GM23338 (cell line): ENCODE results near the gene LIN7A. TPM values are rescaled to one million over a fixed set of nuclear protein-coding genes. Genes with fewer than 3 reads are reported as not detected.

Experiments used
- ATAC-seq: fragments of 200-7000 bp; cut with Tn5 transposase; 3 replicates; pipeline ENCODE4 v1.9.1; 2020
- DNase-seq: peaks from one replicate; pipeline ENCODE4 v3.0.0-alpha.2; 2015; ENCODE audit warnings: low spot score
- H2AFZ ChIP-seq: fragments of 200-600 bp; sonication (generic); 2 replicates; pipeline ENCODE4 v1.8.0; 2016; ENCODE audit warnings: antibody characterized with exemption, mild to moderate bottlenecking, moderate library complexity
- H3F3A ChIP-seq: fragments of 200-600 bp; sonication (generic); replicated peaks from 2 replicates; pipeline ENCODE4 v1.8.0; 2017; ENCODE audit warnings: antibody characterized with exemption, mixed run types, low read depth
- H3K27ac ChIP-seq: fragments of 200-600 bp; sonication (generic); 2 replicates; pipeline ENCODE4 v1.6.1; 2016; ENCODE audit warnings: low read depth
- H3K27me3 ChIP-seq: fragments of 200-600 bp; sonication (generic); 2 replicates; pipeline ENCODE4 v1.8.0; 2016; ENCODE audit warnings: mild to moderate bottlenecking, mixed run types, moderate library complexity; ENCODE audit not compliant: insufficient read depth
- H3K36me3 ChIP-seq: fragments of 200-600 bp; sonication (generic); 2 replicates; pipeline ENCODE4 v1.8.0; 2016; ENCODE audit warnings: mild to moderate bottlenecking; ENCODE audit not compliant: insufficient read depth
- H3K4me1 ChIP-seq: fragments of 200-600 bp; sonication (generic); 2 replicates; pipeline ENCODE4 v1.8.0; 2016; ENCODE audit warnings: mild to moderate bottlenecking, moderate library complexity; ENCODE audit not compliant: insufficient read depth
- H3K4me2 ChIP-seq: fragments of 200-600 bp; sonication (generic); 2 replicates; pipeline ENCODE4 v1.7.1; 2017; ENCODE audit warnings: mixed run types
- H3K4me3 ChIP-seq: fragments of 200-600 bp; sonication (generic); 2 replicates; pipeline ENCODE4 v1.6.1; 2016; ENCODE audit warnings: mixed run types
- H3K79me2 ChIP-seq: fragments of 200-600 bp; sonication (generic); replicated peaks from 2 replicates; pipeline ENCODE4 v1.8.0; 2017; ENCODE audit warnings: mild to moderate bottlenecking; ENCODE audit not compliant: insufficient read depth
- H3K9me2 ChIP-seq: fragments of 200-600 bp; sonication (generic); 2 replicates; pipeline ENCODE4 v1.8.0; 2017; ENCODE audit not compliant: insufficient read depth
- H4K20me1 ChIP-seq: fragments of 200-600 bp; sonication (generic); replicated peaks from 2 replicates; pipeline ENCODE4 v1.8.0; 2017; ENCODE audit warnings: mild to moderate bottlenecking; ENCODE audit not compliant: insufficient read depth
- H3K27ac Mint-ChIP-seq: 2 replicates; pipeline ENCODE4 v1.8.0; 2020; ENCODE audit warnings: inconsistent platforms, mild to moderate bottlenecking, moderate library complexity, mixed read lengths
- H3K27me3 Mint-ChIP-seq: 3 replicates; pipeline ENCODE4 v1.8.0; 2022; ENCODE audit warnings: low read depth, mild to moderate bottlenecking, moderate library complexity, mixed read lengths, inconsistent platforms; ENCODE audit not compliant: insufficient read depth, poor library complexity
- H3K36me3 Mint-ChIP-seq: 3 replicates; pipeline ENCODE4 v1.8.0; 2021; ENCODE audit warnings: low read depth, mild to moderate bottlenecking, inconsistent platforms, moderate library complexity, mixed read lengths
- H3K4me1 Mint-ChIP-seq: 3 replicates; pipeline ENCODE4 v1.8.0; 2020; ENCODE audit warnings: mild to moderate bottlenecking, inconsistent platforms, mixed read lengths
- H3K4me3 Mint-ChIP-seq: 3 replicates; pipeline ENCODE4 v1.8.0; 2021; ENCODE audit warnings: moderate library complexity, mild to moderate bottlenecking, inconsistent platforms, mixed read lengths
- H3K9me3 Mint-ChIP-seq: 3 replicates; pipeline ENCODE4 v1.8.0; 2020; ENCODE audit warnings: moderate library complexity, mild to moderate bottlenecking, inconsistent platforms, mixed read lengths
- CREB1 ChIP-seq: fragments of 250-450 bp; sonication (Bioruptor Pico); IDR thresholded peaks from 2 replicates; pipeline ENCODE4 v1.5.0; 2020; ENCODE audit warnings: low read depth, mild to moderate bottlenecking, moderate library complexity
- EZH2 ChIP-seq: fragments of 200-600 bp; sonication (generic); IDR thresholded peaks from one replicate; pipeline ENCODE4 v1.8.0; 2017; ENCODE audit warnings: antibody characterized with exemption, mild to moderate bottlenecking, low read depth; ENCODE audit not compliant: unreplicated experiment
- EZH2phosphoT487 ChIP-seq: fragments of 200-600 bp; sonication (generic); IDR thresholded peaks from one replicate; pipeline ENCODE4 v1.8.1; 2018; ENCODE audit warnings: antibody characterized with exemption; ENCODE audit not compliant: unreplicated experiment
- JUNB ChIP-seq: IDR thresholded peaks from one replicate; pipeline ENCODE4 v1.6.1; 2016; ENCODE audit warnings: antibody characterized with exemption; ENCODE audit not compliant: unreplicated experiment
- NANOG ChIP-seq: IDR thresholded peaks from 2 replicates; pipeline ENCODE4 v1.6.1; 2016; ENCODE audit warnings: antibody characterized with exemption, borderline replicate concordance
- POLR2AphosphoS5 ChIP-seq: IDR thresholded peaks from 2 replicates; pipeline ENCODE4 v1.6.1; 2016; ENCODE audit warnings: antibody characterized with exemption, low read depth
- STAT1 ChIP-seq: IDR thresholded peaks from one replicate; pipeline ENCODE4 v1.6.1; 2016; ENCODE audit warnings: antibody characterized with exemption; ENCODE audit not compliant: unreplicated experiment
- ZNF114 ChIP-seq: fragments of 250-450 bp; sonication (Bioruptor Pico); IDR thresholded peaks from 2 replicates; pipeline ENCODE4 v1.5.0; 2020; ENCODE audit warnings: mild to moderate bottlenecking, moderate library complexity
- ZNF331 ChIP-seq: fragments of 250-450 bp; sonication (Bioruptor Pico); IDR thresholded peaks from 2 replicates; pipeline ENCODE4 v1.5.0; 2020; ENCODE audit warnings: low read depth, mild to moderate bottlenecking, moderate library complexity
- polyA plus RNA-seq: library from polyadenylated mRNA; unstranded; fragments of >200 nt; fragmentation: Nextera tagmentation; extraction: Ambion mirVana; gene quantifications from 2 replicates; pipeline ENCODE4 v1.2.1, GENCODE V29; 2016
- total RNA-seq: library from RNA; depleted of rRNA; stranded (reverse); fragments of >200 nt; shearing (Covaris generic); gene quantifications from 2 replicates; pipeline ENCODE4 v1.2.3, GENCODE V29; 2014
- TF ChIP-seq, protein P1 (sequence below): IDR thresholded peaks from one replicate; pipeline ENCODE4 v1.6.1; 2018; ENCODE audit warnings: antibody characterized with exemption; ENCODE audit not compliant: unreplicated experiment
- TF ChIP-seq, protein P2 (sequence below), 2 experiments: fragments of 200-600 bp in 1 of 2; sonication (generic) in 1 of 2; conservative IDR thresholded peaks; 2 replicates each; pipeline versions ENCODE4 v1.5.1 to v1.6.1; 2016 to 2017; ENCODE audit warnings: antibody characterized with exemption in 2 of 2, low read depth in 2 of 2, mild to moderate bottlenecking in 2 of 2, moderate library complexity in 1 of 2
- TF ChIP-seq, protein P3 (sequence below): IDR thresholded peaks from 2 replicates; pipeline ENCODE4 v1.6.1; 2016; ENCODE audit warnings: antibody characterized with exemption

Gene LIN7A
- total and polyA plus RNA-seq, 2 experiments from 2014 or later = 5.7 to 6.5 TPM

DNA sequence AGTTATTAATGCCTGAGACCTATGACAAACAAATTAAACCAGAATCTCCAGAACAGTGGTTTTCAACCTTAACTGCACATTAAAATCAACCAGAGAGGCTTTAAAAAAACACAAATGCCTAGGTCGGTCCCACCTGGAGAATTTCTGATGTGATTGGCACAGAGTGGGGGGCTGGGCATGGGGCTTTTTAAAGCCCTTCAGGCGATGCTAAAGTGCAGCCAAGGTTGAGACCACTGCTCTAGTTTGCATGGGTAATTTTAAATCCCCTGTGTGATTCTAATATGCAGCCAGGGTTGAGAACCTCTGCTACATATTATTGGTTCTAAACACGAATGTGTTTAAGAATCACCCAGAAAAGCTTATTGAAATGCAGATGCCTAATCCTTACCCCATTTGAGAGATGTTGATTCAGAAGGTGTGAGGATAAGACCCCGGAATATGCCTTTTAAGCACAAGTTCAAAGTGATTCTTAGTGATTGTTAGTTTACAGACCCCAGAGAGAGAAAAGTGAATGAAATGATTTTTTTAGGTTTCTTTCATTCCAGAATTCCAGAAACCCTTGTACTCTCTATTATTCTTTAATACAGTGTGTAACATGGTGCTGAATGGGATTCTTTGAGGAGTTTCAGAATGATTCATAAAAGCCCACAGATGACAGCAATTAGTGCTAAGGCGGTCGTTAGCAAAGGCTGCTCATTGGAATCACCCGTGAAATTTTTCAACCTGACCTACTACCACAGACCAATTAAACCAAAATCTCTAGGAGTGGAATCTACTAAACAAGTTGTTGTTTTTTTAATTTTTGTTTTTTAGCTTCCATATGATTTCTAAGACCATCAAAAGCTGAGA is 44.9 kb downstream of the LIN7A start (continued):
- TF ChIP-seq POLR2AphosphoS5 = no peak
- TF ChIP-seq CREB1 (CRISPR knock-in tag) = no peak
- TF ChIP-seq, protein P1, sequence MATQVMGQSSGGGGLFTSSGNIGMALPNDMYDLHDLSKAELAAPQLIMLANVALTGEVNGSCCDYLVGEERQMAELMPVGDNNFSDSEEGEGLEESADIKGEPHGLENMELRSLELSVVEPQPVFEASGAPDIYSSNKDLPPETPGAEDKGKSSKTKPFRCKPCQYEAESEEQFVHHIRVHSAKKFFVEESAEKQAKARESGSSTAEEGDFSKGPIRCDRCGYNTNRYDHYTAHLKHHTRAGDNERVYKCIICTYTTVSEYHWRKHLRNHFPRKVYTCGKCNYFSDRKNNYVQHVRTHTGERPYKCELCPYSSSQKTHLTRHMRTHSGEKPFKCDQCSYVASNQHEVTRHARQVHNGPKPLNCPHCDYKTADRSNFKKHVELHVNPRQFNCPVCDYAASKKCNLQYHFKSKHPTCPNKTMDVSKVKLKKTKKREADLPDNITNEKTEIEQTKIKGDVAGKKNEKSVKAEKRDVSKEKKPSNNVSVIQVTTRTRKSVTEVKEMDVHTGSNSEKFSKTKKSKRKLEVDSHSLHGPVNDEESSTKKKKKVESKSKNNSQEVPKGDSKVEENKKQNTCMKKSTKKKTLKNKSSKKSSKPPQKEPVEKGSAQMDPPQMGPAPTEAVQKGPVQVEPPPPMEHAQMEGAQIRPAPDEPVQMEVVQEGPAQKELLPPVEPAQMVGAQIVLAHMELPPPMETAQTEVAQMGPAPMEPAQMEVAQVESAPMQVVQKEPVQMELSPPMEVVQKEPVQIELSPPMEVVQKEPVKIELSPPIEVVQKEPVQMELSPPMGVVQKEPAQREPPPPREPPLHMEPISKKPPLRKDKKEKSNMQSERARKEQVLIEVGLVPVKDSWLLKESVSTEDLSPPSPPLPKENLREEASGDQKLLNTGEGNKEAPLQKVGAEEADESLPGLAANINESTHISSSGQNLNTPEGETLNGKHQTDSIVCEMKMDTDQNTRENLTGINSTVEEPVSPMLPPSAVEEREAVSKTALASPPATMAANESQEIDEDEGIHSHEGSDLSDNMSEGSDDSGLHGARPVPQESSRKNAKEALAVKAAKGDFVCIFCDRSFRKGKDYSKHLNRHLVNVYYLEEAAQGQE = no peak
- no peak for TF ChIP-seq ZNF114
- TF ChIP-seq, protein P2, sequence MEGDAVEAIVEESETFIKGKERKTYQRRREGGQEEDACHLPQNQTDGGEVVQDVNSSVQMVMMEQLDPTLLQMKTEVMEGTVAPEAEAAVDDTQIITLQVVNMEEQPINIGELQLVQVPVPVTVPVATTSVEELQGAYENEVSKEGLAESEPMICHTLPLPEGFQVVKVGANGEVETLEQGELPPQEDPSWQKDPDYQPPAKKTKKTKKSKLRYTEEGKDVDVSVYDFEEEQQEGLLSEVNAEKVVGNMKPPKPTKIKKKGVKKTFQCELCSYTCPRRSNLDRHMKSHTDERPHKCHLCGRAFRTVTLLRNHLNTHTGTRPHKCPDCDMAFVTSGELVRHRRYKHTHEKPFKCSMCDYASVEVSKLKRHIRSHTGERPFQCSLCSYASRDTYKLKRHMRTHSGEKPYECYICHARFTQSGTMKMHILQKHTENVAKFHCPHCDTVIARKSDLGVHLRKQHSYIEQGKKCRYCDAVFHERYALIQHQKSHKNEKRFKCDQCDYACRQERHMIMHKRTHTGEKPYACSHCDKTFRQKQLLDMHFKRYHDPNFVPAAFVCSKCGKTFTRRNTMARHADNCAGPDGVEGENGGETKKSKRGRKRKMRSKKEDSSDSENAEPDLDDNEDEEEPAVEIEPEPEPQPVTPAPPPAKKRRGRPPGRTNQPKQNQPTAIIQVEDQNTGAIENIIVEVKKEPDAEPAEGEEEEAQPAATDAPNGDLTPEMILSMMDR (conservative IDR thresholded peaks at IDR 0.05; ENCODE audit: low read depth in 2 of 2) = no peak
- no peak for TF ChIP-seq STAT1
- TF ChIP-seq JUNB = no peak
- no peak for TF ChIP-seq EZH2phosphoT487
- TF ChIP-seq NANOG = no peak
- TF ChIP-seq ZNF331 (CRISPR knock-in tag) = no peak

DNA sequence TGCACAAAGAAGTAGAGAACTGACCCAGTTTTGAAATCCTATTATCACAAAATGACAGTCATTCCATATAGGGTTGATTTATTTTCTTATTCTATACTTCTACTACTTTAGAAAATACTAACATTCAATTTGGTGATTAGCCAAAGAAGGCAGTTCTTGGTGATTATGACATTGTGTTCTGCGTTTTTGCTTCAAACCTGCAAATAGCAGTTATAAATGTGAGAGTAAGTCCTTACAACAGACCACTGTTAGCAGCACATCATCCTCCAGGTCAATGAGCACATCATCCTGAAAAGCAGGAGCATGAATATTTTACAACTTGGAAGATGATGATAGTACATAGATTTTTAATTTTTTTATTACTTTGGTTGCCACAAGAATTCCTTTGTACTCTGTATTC is 53.1 kb downstream of the LIN7A start:
- Histone ChIP-seq H3K4me2 (no peak overlapping the region), H3K79me2 (no peaks in the 10 kb centered on the region), H3K36me3 (no peaks in the 10 kb centered on the region), H4K20me1 (no peaks in the 10 kb centered on the region), H2AFZ (no peak overlapping the region), H3K27me3 (no peaks in the 10 kb centered on the region), H3K27ac (no peak overlapping the region), H3K4me1 (peaks cover 6% of the 10 kb centered on the region; the same call in 1 of the 2 replicates), H3K9me2 (no peaks in the 10 kb centered on the region), H3K4me3 (no peak overlapping the region), H3F3A (no peaks in the 10 kb centered on the region)
- Mint-ChIP-seq H3K27me3 (peaks cover 1% of the 10 kb centered on the region), H3K4me3 (no peak overlapping the region), H3K4me1 (peaks cover 4% of the 10 kb centered on the region; the same call in 1 of the 3 replicates), H3K27ac (no peak overlapping the region), H3K9me3 (no peaks in the 10 kb centered on the region), H3K36me3 (no peaks in the 10 kb centered on the region)
- ATAC-seq = no peak
- DNase-seq = no peak
- TF ChIP-seq EZH2 (no peak), POLR2AphosphoS5 (no peak)
- TF ChIP-seq, protein P3, sequence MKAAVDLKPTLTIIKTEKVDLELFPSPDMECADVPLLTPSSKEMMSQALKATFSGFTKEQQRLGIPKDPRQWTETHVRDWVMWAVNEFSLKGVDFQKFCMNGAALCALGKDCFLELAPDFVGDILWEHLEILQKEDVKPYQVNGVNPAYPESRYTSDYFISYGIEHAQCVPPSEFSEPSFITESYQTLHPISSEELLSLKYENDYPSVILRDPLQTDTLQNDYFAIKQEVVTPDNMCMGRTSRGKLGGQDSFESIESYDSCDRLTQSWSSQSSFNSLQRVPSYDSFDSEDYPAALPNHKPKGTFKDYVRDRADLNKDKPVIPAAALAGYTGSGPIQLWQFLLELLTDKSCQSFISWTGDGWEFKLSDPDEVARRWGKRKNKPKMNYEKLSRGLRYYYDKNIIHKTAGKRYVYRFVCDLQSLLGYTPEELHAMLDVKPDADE = no peak
